CD4-positive, alpha-beta T cell treated with Interleukin-12 subunit alpha and Interleukin-12 subunit beta, for 1 hour (primary cell): ENCODE data around the gene ERP29.

Experiments
- DNase-seq: peaks from one replicate; pipeline ENCODE4 v3.0.0-alpha.2; 2020

The ERP29 gene

DNA sequence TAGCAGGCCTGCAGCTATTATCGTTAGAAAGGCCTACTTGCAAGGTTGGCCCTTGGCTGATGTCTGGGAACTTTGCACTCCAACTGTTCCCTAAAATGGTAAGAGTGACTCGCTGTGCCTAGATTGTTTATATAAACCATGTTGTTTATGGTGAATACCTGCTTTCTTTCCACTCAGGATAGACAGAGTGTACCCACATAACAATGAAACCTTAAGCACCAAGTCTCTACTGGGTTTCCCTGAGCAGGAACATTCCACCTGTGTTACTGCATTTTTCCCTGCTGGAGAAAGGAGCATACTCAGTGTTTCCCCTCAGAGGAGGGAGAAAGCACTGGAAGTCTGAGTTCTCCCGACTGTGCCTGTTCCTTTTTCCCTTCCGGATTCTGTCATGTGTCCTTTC lies 32.8 kb downstream of the ERP29 start:
- DNase-seq = no peak

DNA sequence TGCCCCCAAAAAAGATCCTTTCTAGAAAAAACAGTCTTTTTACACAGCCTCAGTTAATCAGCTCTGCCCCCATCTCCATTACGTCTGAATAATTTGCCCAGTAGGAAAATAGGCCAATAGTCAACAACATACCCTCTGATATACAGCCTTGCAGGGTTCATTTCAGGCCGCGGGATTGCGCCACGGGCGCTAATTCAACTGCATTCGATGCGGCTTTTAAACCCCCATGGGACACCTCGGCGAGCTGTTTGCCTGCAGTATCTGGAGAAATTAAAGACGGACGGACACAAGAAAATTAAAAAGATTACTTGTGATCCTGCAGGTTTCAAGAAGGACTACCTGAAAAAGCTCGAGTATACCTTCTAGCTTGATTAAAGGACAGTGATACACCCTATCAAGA lies 36.1 kb downstream of the ERP29 start:
- no peak for DNase-seq

GRCh38 chr12:112061137-112061536 lies 47.9 kb downstream of the ERP29 start:
- no peak for DNase-seq

DNA sequence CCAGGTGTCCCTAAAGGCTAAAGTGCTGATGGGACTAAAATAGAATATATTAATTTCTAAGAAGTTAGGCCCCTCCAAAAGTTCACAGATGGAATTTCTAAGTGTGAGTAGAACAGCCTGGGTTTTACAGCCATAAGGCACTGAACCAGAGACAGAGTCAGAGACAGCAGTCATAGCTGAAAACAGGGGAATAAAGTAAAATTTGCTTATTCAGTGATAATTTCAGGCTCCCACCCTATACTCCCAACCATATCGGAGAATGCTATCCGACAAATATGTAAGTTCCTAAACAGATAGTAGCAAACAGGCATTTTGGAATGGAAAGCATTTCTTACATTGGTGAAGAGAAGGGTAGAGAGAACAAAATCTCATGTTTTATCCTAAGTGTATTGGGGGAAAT lies 50.0 kb downstream of the ERP29 start:
- no peak for DNase-seq

DNA sequence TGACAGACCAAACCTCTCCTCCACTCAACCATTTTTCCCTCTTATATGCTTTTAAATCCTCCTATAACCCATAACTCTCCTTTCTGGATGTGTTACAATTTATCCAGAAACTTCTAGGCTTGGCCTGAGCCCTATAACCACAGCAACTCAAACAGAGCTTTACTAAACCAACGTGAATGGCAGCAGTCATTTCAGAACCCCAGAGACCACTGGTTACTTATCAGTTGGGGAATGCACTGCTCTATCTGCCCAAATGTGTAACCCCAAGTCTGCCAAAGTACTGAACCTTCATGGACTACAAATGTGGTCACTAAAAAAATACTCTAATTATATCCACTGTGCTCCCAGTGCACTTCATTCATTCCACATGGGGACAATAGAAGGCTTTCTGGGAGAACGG lies 53.3 kb downstream of the ERP29 start:
- DNase-seq = no peak
